Tibial artery (tissue), 4 donors: ENCODE data around the gene ELSPBP1.

Experiments
- DNase-seq, 2 donors: peaks; one replicate each; pipeline ENCODE4 v3.0.0-alpha.2; 2019
- H3K27ac ChIP-seq, 2 donors: fragments of 200-600 bp; sonication (generic) in 1 of 2; 1 replicate in 1 of 2; 2 replicates in 1 of 2; pipeline ENCODE4 v1.5.1; 2018 to 2019; ENCODE audit warnings: mild to moderate bottlenecking in 1 of 2
- H3K27me3 ChIP-seq, 2 donors: fragments of 200-600 bp; sonication (generic) in 1 of 2; one replicate each; pipeline versions ENCODE4 v1.5.1 to v1.6.0; 2016 to 2019
- H3K36me3 ChIP-seq, 3 donors: fragments of 200-600 bp; sonication (generic) in 2 of 3; one replicate each; pipeline ENCODE4 v1.5.1; 2016 to 2019; ENCODE audit warnings: mild to moderate bottlenecking in 2 of 3
- H3K4me1 ChIP-seq, 4 donors: fragments of 200-600 bp; sonication (generic) in 2 of 4; 1 replicate in 3 of 4; 2 replicates in 1 of 4; pipeline ENCODE4 v1.5.1; 2016 to 2019
- H3K4me3 ChIP-seq, 2 donors: fragments of 200-600 bp; sonication (generic) in 1 of 2; 1 replicate in 1 of 2; 2 replicates in 1 of 2; pipeline ENCODE4 v1.5.1; 2018 to 2019; ENCODE audit warnings: mild to moderate bottlenecking in 2 of 2
- H3K9me3 ChIP-seq, 3 donors: fragments of 200-600 bp; sonication (generic) in 1 of 3; one replicate each; pipeline ENCODE4 v1.5.1; 2016 to 2019
- CTCF ChIP-seq, 2 experiments: fragments of 200-600 bp in 1 of 2; fragments of 450-650 bp in 1 of 2; IDR thresholded peaks; one replicate each; pipeline ENCODE4 v1.5.1; 2017 to 2019; ENCODE audit warnings: antibody characterized with exemption in 2 of 2, mild to moderate bottlenecking in 1 of 2, moderate library complexity in 1 of 2
- intact Hi-C: fragments of 100-400 bp; cut with DNase I; formaldehyde crosslinking; loops from one replicate; pipeline ENCODE4 v1.15.0; 2023; ENCODE audit warnings: low total_unique reads

The ELSPBP1 gene

DNA sequence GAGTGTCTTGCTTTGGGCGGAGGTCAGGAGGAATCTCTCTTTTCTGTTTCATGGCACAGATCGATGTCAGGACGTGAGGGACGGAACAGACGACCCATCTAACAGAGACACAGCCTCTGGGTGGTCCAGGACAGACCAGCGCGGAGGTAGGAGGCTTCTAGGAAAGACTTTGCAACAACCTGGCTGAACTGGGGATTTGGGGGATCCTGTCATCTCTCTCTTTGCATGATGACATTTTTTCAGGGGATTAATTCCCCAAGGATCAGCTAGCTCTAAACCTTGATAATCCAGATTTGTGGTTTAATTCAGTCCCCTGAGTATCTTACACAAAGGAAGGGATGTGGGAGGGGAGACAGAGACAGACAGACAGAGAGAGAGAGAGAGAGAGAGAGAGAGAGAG, 35.0 kb downstream of the ELSPBP1 start:
- H3K36me3 ChIP-seq, result no peaks in the 10 kb centered on the region
- intact Hi-C loops, result no loop called here
- no peak for DNase-seq
- no peak overlapping the region for H3K27ac ChIP-seq
- H3K4me1 ChIP-seq, result no peaks in the 10 kb centered on the region
- H3K9me3 ChIP-seq, result no peaks in the 10 kb centered on the region
- no peak overlapping the region for H3K4me3 ChIP-seq
- H3K27me3 ChIP-seq, result peaks cover 0 to 27% of the 10 kb centered on the region in 2 donors
- TF ChIP-seq CTCF (IDR thresholded peaks at IDR 0.05), result no peak

DNA sequence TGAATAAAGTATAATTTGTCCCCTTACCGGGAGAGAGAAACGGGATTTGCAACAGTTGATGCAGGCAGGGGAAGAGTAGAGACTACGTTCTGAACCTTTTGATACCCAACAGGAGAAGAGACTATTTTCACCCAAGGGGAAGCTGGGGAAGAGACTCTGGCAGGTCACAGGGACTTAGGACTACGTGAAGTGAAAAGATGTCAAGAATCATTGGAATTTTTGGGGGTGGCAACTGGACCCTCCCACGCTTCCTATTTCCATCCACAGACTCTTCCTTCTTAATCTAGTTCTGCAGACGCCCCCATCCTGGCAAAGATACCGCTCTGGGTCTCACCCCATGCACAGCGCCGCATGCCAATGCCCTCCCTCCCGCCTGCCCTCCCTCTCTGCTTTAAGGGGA, 35.6 kb downstream of the ELSPBP1 start:
- Histone ChIP-seq H3K4me3 (no peak overlapping the region), H3K27me3 (peaks cover 0 to 27% of the 10 kb centered on the region in 2 donors), H3K36me3 (no peaks in the 10 kb centered on the region), H3K27ac (no peak overlapping the region), H3K9me3 (no peaks in the 10 kb centered on the region), H3K4me1 (no peaks in the 10 kb centered on the region)
- intact Hi-C loops, result no loop called here
- DNase-seq, result no peak
- no peak for TF ChIP-seq CTCF (IDR thresholded peaks at IDR 0.05)

- no peak for TF ChIP-seq CTCF (IDR thresholded peaks at IDR 0.05)
- DNase-seq, result no peak
- Histone ChIP-seq H3K9me3 (peaks cover 3 to 13% (median 9%) of the 10 kb centered on the region in 3 donors), H3K4me1 (no peaks in the 10 kb centered on the region), H3K27ac (no peak overlapping the region), H3K27me3 (peaks cover 0 to 23% of the 10 kb centered on the region in 2 donors), H3K4me3 (no peak overlapping the region), H3K36me3 (no peaks in the 10 kb centered on the region)
- intact Hi-C loops, result no loop called here
Observed at GRCh38 chr19:48033604-48034003, 39.2 kb downstream of the ELSPBP1 start.

GRCh38 chr19:48036765-48037164, 42.3 kb downstream of the ELSPBP1 start:
- Histone ChIP-seq H3K27me3 (peaks cover 0 to 9% of the 10 kb centered on the region in 2 donors), H3K9me3 (peaks cover 3 to 13% (median 9%) of the 10 kb centered on the region in 3 donors), H3K27ac (no peak overlapping the region), H3K4me3 (no peak overlapping the region), H3K36me3 (no peaks in the 10 kb centered on the region), H3K4me1 (no peaks in the 10 kb centered on the region)
- intact Hi-C loops, result no loop called here
- TF ChIP-seq CTCF (IDR thresholded peaks at IDR 0.05), result no peak
- no peak for DNase-seq

- DNase-seq, result no peak
- Histone ChIP-seq H3K36me3 (no peaks in the 10 kb centered on the region), H3K27ac (no peak overlapping the region), H3K27me3 (peaks cover 0 to 12% of the 10 kb centered on the region in 2 donors), H3K9me3 (peaks cover 0 to under 1% (median 0%) of the 10 kb centered on the region in 3 donors), H3K4me1 (no peaks in the 10 kb centered on the region), H3K4me3 (no peak overlapping the region)
- intact Hi-C loops, result no loop called here
- TF ChIP-seq CTCF (IDR thresholded peaks at IDR 0.05), result no peak
Observed at GRCh38 chr19:48041877-48042580, 47.6 kb downstream of the ELSPBP1 start.
